AG10803 (cell line): ENCODE measurements around the gene WTIP.

ENCODE experiments used
- DNase-seq: peaks from one replicate; pipeline ENCODE4 v3.0.0; 2010; ENCODE audit warnings: low read depth
- H3K4me3 ChIP-seq: 2 replicates; pipeline ENCODE4 v1.5.1; 2011; ENCODE audit warnings: mild to moderate bottlenecking, low read length, control low read depth
- TF ChIP-seq, protein P1 (sequence below): conservative IDR thresholded peaks from 2 replicates; pipeline ENCODE4 v1.5.1; 2011; ENCODE audit warnings: mild to moderate bottlenecking, low read length, control low read depth, inconsistent platforms

The WTIP gene

DNA sequence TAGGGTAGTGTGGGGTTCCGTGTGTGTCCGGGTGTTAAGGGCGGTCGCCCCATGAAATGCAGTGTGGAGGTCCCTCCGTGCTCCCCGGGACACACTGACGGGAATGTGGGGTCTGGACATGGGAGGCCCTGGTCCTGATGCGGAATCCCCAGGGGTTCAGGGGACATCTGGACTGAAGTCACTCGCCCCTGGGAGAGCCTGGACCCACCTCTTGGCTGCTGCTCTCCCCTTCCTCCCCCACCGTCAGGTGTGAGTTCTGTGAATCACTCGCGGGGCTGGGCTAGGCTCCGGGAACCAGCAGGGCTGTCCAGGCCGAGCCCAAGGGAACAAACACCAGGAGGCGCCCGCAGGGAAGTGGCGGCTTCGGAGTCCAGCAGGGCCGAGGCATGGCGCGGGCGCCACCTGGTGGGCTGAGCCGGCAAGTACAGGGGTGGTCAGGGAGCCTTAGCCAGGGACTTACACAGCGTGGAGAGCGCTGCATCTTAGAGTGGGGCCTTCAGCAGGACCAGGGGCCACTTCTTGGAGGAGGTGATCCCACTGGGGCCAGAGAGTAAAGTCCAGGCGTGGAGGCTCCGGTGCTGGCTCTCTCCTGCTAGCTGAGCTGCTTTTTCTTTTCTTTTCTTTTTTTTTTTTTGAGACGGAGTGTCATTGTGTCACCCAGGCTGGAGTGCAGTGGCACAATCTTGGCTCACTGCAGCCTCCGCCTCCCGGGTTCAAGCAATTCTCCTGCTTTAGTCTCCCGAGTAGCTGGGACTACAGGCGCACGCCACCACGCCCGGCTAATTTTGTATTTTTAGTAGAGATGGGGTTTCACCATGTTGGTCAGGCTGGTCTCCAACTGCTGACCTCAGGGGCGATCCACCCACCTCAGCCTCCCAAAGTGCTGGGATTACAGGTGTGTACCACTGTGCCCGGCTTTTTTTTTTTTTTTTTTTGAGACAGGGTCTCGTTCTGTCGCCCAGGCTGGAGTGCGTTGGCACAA lies 20.1 kb downstream of the WTIP start:
- TF ChIP-seq, protein P1, sequence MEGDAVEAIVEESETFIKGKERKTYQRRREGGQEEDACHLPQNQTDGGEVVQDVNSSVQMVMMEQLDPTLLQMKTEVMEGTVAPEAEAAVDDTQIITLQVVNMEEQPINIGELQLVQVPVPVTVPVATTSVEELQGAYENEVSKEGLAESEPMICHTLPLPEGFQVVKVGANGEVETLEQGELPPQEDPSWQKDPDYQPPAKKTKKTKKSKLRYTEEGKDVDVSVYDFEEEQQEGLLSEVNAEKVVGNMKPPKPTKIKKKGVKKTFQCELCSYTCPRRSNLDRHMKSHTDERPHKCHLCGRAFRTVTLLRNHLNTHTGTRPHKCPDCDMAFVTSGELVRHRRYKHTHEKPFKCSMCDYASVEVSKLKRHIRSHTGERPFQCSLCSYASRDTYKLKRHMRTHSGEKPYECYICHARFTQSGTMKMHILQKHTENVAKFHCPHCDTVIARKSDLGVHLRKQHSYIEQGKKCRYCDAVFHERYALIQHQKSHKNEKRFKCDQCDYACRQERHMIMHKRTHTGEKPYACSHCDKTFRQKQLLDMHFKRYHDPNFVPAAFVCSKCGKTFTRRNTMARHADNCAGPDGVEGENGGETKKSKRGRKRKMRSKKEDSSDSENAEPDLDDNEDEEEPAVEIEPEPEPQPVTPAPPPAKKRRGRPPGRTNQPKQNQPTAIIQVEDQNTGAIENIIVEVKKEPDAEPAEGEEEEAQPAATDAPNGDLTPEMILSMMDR = peak; percentile 95
- no peak overlapping the region for H3K4me3 ChIP-seq
- DNase-seq = peak; percentile 85

DNA sequence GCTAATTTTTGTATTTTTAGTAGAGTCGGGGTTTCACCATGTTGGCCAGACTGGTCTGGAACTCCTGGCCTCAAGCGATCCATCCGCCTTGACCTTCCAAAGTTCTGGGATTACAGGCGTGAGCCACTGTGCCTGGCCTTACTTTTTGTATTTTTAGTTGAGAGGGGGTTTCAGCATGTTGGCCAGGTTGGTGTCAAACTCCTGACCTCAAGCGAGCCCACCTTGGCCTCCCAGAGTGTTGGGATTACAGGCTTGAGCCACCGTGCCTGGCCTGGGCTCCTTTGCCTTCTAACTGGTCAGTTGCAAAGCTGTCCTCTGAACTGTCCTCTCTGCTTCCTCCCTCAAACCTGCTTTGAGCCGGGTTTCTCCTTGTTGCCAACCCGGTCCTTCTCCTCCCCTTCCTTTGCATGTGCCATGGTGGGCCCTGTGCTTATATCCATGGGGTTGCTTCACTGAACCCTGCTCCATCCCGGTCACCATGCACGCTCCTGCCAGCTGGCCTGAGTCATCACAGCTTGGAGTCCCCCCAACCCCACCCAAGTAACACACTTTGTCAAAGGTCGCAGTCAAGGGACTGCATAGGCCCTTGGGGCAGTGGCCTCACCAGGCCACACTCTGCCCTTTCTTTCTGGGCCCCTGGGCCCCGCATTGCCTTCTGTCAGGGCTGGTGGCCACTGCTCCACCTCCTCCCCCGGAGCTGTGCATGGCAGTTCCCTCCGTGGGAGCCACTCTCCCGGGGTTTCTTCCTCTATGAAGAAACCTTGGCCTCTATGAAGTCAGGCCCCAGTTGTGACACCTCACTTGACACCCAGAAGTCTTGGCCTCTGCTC lies 21.2 kb downstream of the WTIP start:
- DNase-seq = peak; percentile 29
- no peak overlapping the region for H3K4me3 ChIP-seq
- TF ChIP-seq, protein P1 = no peak

DNA sequence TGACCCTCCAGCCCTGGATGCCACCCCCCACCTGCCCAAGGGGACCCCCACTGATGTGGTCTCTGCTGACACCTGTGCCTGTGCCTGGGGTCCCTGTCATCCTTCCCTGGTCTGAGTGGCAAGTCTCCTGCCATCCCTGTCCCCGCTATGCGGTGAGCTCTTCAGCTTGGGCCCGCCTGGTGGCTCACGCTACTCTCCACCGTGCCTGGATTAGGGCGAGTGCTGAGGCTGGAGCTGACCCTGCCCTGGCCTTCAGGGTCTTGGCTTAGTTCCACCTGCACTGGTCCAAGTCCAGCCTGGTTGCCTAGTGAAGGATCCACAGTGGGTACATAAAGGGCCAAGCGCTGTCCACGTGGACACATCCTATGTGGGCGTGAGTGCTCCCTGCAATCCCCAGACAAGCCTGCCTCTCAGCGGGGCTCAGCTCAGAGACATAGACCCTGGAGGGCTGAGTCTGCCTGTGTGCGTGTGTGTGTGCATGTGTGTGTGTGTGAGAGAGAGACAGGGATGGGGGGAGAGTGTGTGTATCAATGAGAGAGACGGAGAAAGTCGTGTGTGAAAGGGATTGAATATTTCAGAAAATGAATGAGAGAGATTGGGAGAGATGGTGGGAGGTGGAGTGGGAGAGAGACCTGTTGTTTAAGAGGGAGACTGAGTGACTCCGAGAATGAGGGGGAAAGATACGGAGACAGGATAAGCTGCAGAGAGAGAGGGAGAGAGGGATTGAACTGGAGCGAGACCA lies 22.1 kb downstream of the WTIP start:
- TF ChIP-seq, protein P1 = no peak

DNA sequence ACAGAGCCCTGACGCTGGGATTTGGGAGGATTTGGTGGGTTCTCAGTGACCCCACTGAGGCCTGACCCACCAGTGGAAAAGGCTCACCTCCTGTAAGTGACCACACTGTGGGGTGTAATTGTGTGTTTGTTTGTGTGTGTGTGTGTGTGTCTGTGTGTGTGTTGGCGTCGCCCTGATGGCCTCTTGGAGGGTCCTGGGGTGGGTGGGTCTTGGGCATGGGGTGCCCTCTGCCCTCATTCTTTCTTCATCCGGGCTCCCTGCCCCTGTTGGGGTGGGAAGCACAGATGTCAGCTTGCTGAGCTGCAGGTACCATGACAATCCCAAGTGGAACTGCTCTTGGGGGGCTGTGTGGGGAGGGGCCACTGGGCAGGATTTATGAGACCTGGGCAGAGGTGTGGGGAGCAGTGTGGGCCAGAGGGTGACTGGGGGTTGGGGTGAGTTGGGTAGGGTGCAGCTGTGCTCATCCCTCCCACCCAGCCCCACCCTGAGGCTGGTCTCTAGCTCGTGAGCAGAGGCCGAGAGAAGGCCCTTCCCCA lies 22.8 kb downstream of the WTIP start:
- no peak for DNase-seq
- H3K4me3 ChIP-seq = no peak overlapping the region
- TF ChIP-seq, protein P1 = no peak

More for the DNA sequence above, 22.1 kb downstream of the WTIP start:
- H3K4me3 ChIP-seq = no peak overlapping the region
- DNase-seq = no peak

DNA sequence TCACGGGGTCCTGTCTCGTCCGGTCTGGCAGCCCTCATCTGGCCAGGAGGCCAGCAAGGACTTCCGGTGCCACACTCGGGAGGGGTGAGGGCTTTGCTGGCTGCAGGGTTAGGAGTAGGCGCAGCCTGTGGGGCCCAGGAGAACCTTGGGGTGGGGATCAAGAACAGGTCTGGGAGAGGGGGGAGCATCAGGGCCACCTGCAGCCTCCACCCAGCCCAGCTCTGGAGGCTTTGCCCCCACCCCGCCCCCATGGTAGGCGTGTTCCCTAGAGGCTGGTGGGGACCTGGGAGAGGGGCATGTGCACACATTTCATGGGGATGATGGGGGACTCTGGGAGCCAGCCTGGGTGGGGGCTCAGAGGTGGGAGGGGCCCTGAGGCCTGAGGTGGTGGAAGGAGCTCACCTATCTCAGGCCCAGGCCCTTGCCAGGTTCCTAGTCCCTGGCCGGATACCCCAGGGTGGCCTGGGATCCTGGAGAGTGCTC lies 23.3 kb downstream of the WTIP start:
- DNase-seq = no peak
- TF ChIP-seq, protein P1 = no peak
- no peak overlapping the region for H3K4me3 ChIP-seq

DNA sequence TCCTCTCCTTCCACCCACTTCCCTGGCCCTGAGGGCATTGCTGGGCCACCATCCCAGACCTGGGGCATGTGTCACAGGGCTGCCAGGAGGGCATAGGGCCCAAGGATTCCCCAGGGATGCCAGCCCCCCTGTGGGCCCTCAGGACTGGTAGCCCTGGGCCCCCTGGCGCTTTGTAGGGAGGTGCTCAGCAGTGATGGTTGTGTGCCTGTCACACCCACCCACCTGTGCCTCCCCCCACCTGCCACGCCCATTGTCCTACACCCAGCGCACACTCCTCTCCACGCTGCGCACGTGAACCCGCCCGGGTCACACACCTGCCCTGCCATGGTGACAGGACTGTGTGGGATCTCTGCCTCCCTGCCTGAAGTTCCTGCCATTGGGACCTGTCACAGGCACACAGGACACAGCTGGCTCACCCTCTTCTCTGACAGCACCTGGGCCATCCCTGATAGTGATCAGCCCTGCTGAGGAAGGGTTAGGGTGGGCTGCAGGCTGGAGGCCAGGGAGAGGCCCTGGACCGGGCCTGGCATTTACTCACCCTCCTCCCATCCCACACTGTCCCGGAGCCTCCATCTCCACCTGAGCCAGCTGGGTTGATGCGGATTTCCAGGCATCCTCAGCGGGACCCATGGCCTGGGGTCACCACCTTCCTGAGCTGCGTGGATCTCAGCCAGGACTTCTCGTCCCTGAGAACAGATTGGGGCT lies 23.9 kb downstream of the WTIP start:
- H3K4me3 ChIP-seq = no peak overlapping the region
- TF ChIP-seq, protein P1 = no peak
- DNase-seq = no peak
